ENCODE results near the gene DEPDC5. TPM values are rescaled to one million over a fixed set of nuclear protein-coding genes. Genes with fewer than 3 reads are reported as not detected.
A peak's percentile ranks its signal among the peaks of the same experiment; 100 is the strongest.

The DEPDC5 gene
- total RNA-seq, 1 experiment from 2014 or later = 13.3 TPM

GRCh38 chr22:31764785-31765184 is 11.0 kb downstream of the DEPDC5 start:
- Mint-ChIP-seq H3K27ac (ENCODE audit: low read depth, unreplicated experiment) (no peak overlapping the region), H3K4me1 (ENCODE audit: insufficient read depth, unreplicated experiment) (no peaks in the 10 kb centered on the region), H3K36me3 (ENCODE audit: insufficient read depth, unreplicated experiment) (peaks cover 88% of the 10 kb centered on the region), H3K4me3 (ENCODE audit: unreplicated experiment) (no peak overlapping the region), H3K9me3 (ENCODE audit: unreplicated experiment) (no peaks in the 10 kb centered on the region), H3K27me3 (ENCODE audit: insufficient read depth, unreplicated experiment) (no peaks in the 10 kb centered on the region)
- ChIA-PET CTCF (interaction anchor here (0.6 kb wide), 1 partner anchor 639 kb away, joined by 3 read pairs; no protein-coding TSS in a partner anchor), POLR2A (no interaction called here)
- DNase-seq (ENCODE audit: unreplicated experiment) = no peak
- no peak for TF ChIP-seq CTCF (IDR thresholded peaks at IDR 0.05; ENCODE audit: unreplicated experiment)
- BruUV-seq (replicated peaks) = no TSS peak
- intact Hi-C loops (cut with micrococcal nuclease) = no loop called here

GRCh38 chr22:31768422-31769059 is 14.7 kb downstream of the DEPDC5 start:
- DNase-seq (ENCODE audit: unreplicated experiment) = no peak
- TF ChIP-seq CTCF (IDR thresholded peaks at IDR 0.05; ENCODE audit: unreplicated experiment) = no peak
- Mint-ChIP-seq H3K27ac (ENCODE audit: low read depth, unreplicated experiment) (no peak overlapping the region), H3K36me3 (ENCODE audit: insufficient read depth, unreplicated experiment) (peaks cover 70% of the 10 kb centered on the region), H3K4me3 (ENCODE audit: unreplicated experiment) (no peak overlapping the region), H3K9me3 (ENCODE audit: unreplicated experiment) (no peaks in the 10 kb centered on the region), H3K27me3 (ENCODE audit: insufficient read depth, unreplicated experiment) (no peaks in the 10 kb centered on the region), H3K4me1 (ENCODE audit: insufficient read depth, unreplicated experiment) (no peaks in the 10 kb centered on the region)
- BruUV-seq (replicated peaks) = no TSS peak
- ChIA-PET POLR2A (no interaction called here), CTCF (interaction anchor here (0.6 to 0.9 kb wide), 4 partner anchors 18 to 228 kb away, joined by 3 to 5 read pairs (median 3); no protein-coding TSS in a partner anchor)
- intact Hi-C loops (cut with micrococcal nuclease) = no loop called here

DNA sequence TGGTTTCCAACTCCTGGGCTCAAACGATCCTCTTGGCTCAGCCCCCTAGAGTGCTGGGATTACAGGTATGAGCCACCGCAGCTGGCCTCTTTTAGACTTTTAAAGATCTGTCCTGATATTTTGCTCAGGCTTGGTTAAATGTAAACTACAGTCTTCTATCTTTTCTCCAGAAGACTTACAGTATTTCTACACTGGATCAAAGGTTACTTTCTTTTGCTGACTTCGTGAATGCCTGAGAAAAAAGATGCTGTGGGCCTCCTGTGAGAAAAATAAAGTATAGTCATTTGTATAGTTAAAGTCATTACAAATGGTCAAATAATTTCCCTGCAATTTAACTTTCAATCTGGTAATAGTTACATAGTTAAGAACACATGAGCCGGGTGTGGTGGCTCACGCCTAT is 19.6 kb downstream of the DEPDC5 start:
- ChIA-PET CTCF (no interaction called here), POLR2A (no interaction called here)
- no peak for TF ChIP-seq CTCF (IDR thresholded peaks at IDR 0.05; ENCODE audit: unreplicated experiment)
- no TSS peak for BruUV-seq (replicated peaks)
- H3K4me1 Mint-ChIP-seq (ENCODE audit: insufficient read depth, unreplicated experiment) = no peaks in the 10 kb centered on the region
- DNase-seq (ENCODE audit: unreplicated experiment) = no peak
- peaks cover 50% of the 10 kb centered on the region for H3K36me3 Mint-ChIP-seq (ENCODE audit: insufficient read depth, unreplicated experiment)
- no peak overlapping the region for H3K4me3 Mint-ChIP-seq (ENCODE audit: unreplicated experiment)
- H3K9me3 Mint-ChIP-seq (ENCODE audit: unreplicated experiment) = no peaks in the 10 kb centered on the region
- intact Hi-C loops (cut with micrococcal nuclease) = no loop called here
- H3K27me3 Mint-ChIP-seq (ENCODE audit: insufficient read depth, unreplicated experiment) = no peaks in the 10 kb centered on the region
- peak overlapping the region; percentile 19 for H3K27ac Mint-ChIP-seq (ENCODE audit: low read depth, unreplicated experiment)

- H3K36me3 Mint-ChIP-seq (ENCODE audit: insufficient read depth, unreplicated experiment) = peaks cover 47% of the 10 kb centered on the region
- BruUV-seq (replicated peaks) = no TSS peak
- no peaks in the 10 kb centered on the region for H3K9me3 Mint-ChIP-seq (ENCODE audit: unreplicated experiment)
- no peak for TF ChIP-seq CTCF (IDR thresholded peaks at IDR 0.05; ENCODE audit: unreplicated experiment)
- no peak for DNase-seq (ENCODE audit: unreplicated experiment)
- H3K27me3 Mint-ChIP-seq (ENCODE audit: insufficient read depth, unreplicated experiment) = no peaks in the 10 kb centered on the region
- no peaks in the 10 kb centered on the region for H3K4me1 Mint-ChIP-seq (ENCODE audit: insufficient read depth, unreplicated experiment)
- ChIA-PET CTCF (interaction anchor here (0.9 to 1.2 kb wide), 2 partner anchors 18 to 54 kb away, joined by 4 read pairs; no protein-coding TSS in a partner anchor), POLR2A (interaction anchor here (0.7 kb wide), 1 partner anchor 16 kb away, joined by 4 read pairs; no protein-coding TSS in a partner anchor)
- no peak overlapping the region for H3K27ac Mint-ChIP-seq (ENCODE audit: low read depth, unreplicated experiment)
- no peak overlapping the region for H3K4me3 Mint-ChIP-seq (ENCODE audit: unreplicated experiment)
- intact Hi-C loops (cut with micrococcal nuclease) = no loop called here
These were observed 22.4 kb downstream of the DEPDC5 start for GRCh38 chr22:31776231-31776630.

Measured in MCF 10A (cell line).